PC-9 (cell line): ENCODE data around the gene CNKSR1.

Source experiments
- EZH2 ChIP-seq: fragments of 200-600 bp; sonication (generic); IDR thresholded peaks from 2 replicates; pipeline ENCODE4 v1.8.0; 2017; ENCODE audit warnings: antibody characterized with exemption, low read depth
- TF ChIP-seq, protein P1 (sequence below): fragments of 200-600 bp; sonication (generic); conservative IDR thresholded peaks from 2 replicates; pipeline ENCODE4 v1.6.1; 2017; ENCODE audit warnings: mixed run types, antibody characterized with exemption, mild to moderate bottlenecking, moderate library complexity

DNA sequence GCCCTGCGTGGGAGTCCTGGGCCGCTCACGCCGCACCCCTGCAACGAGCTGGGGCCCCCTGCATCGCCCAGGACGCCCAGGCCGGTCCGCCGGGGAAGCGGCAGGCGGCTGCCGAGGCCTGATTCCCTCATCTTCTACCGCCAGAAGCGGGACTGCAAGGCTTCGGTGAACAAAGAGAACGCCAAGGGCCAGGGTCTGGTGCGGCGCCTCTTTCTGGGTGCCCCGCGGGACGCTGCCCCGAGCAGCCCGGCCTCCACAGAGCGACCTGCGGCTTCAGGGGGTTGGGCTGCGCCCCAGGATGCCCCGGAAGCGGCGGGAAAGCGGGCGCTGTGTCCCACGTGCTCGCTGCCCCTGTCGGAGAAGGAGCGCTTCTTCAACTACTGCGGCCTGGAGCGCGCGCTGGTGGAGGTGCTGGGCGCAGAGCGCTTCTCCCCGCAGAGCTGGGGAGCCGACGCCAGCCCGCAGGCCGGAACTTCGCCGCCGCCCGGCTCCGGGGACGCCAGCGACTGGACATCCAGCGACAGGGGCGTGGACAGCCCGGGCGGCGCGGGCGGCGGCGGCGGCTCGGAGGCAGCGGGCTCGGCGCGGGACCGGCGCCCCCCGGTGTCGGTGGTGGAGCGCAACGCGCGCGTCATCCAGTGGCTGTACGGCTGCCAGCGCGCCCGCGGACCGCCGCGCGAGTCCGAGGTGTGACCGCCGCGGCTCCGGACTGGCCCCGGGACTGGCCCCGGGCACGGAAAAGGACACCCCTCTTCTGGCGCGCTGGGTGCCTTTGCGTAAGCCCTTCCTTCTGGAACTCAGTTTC lies 15.7 kb upstream of the CNKSR1 start:
- TF ChIP-seq, protein P1, sequence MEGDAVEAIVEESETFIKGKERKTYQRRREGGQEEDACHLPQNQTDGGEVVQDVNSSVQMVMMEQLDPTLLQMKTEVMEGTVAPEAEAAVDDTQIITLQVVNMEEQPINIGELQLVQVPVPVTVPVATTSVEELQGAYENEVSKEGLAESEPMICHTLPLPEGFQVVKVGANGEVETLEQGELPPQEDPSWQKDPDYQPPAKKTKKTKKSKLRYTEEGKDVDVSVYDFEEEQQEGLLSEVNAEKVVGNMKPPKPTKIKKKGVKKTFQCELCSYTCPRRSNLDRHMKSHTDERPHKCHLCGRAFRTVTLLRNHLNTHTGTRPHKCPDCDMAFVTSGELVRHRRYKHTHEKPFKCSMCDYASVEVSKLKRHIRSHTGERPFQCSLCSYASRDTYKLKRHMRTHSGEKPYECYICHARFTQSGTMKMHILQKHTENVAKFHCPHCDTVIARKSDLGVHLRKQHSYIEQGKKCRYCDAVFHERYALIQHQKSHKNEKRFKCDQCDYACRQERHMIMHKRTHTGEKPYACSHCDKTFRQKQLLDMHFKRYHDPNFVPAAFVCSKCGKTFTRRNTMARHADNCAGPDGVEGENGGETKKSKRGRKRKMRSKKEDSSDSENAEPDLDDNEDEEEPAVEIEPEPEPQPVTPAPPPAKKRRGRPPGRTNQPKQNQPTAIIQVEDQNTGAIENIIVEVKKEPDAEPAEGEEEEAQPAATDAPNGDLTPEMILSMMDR = no peak
- TF ChIP-seq EZH2 = no peak
